Measurements from ENCODE around the gene ENOX1. TPM values are rescaled to one million over a fixed set of nuclear protein-coding genes. Genes with fewer than 3 reads are reported as not detected.

Gene ENOX1
- total RNA-seq, 3 donors from 2014 or later (not counting 1 experiment from before 2014, with no cell fraction given) = not detected

DNA sequence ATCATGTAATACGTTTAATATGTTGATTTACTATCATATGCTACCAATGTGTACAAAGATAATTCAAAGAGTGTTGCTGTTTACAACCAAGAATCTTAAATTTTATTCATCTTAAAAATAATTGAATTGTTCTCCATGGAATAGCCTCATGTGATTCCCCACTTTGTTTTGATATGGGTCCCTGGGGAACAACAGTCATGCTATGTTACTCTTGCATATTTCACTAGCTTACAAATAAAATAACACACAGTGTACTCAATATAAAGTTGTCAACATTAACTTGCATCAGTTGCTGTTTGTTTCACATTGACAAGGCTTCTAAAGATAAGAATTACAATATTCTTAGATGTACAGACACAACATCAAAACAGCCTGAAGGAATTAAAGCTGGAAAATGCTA lies 2.3 kb downstream of the ENOX1 start:
- ATAC-seq (no peak), DNase-seq (no peak)
- Histone ChIP-seq H3K9me3 (ENCODE audit: control insufficient read depth, insufficient read depth, low read length) (no peaks in the 10 kb centered on the region), H3K27ac (ENCODE audit: low read length) (no peak overlapping the region), H3K27me3 (ENCODE audit: control insufficient read depth, insufficient read depth, low read length) (peaks cover 10% of the 10 kb centered on the region), H3K4me1 (ENCODE audit: control insufficient read depth, insufficient read depth, low read length) (peaks cover 9% of the 10 kb centered on the region), H3K36me3 (ENCODE audit: control insufficient read depth, insufficient read depth, low read length) (no peaks in the 10 kb centered on the region), H3K4me3 (ENCODE audit: low read length) (no peak overlapping the region)
- Mint-ChIP-seq H3K27me3 (ENCODE audit: low read depth in 2 of 2) (peaks cover 21 to 30% of the 10 kb centered on the region in 2 donors), H3K9me3 (no peaks in the 10 kb centered on the region), H3K4me1 (peaks cover 0 to 5% of the 10 kb centered on the region in 2 donors), H3K4me3 (peak overlapping the region; percentile 64), H3K27ac (no peak overlapping the region), H3K36me3 (no peaks in the 10 kb centered on the region)
- intact Hi-C loops (cut with micrococcal nuclease) = no loop called here
- TF ChIP-seq CTCF (IDR thresholded peaks at IDR 0.05) = no peak
- no CpG with 5 or more reads among the region's 1 CpG for WGBS (ENCODE audit: insufficient coverage)

DNA sequence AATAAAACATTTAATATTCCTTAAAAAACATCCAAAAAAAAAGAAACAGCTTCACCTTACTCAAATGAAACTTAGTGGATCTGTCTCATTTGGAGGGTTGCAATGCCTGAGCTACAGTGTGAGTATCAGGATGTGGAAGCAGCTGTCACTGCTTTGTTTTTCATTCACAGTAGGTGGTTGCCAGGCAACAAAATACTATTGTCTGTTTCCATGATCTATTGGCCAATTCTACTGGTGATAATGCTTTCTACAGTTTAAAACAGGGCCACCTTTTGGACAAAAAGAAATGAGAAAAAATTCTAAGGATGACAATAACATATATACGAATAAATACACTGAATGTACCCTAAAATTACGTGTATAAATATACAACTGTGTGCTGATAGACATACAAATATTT lies 3.0 kb downstream of the ENOX1 start:
- ATAC-seq (peak in 1 of 3 donors; percentile 41), DNase-seq (peak in 1 of 2 donors; percentile 13)
- H3K4me1 Mint-ChIP-seq = peaks cover 0 to 5% of the 10 kb centered on the region in 2 donors
- intact Hi-C loops (cut with micrococcal nuclease) = no loop called here
- H3K9me3 Mint-ChIP-seq = no peaks in the 10 kb centered on the region
- Histone ChIP-seq H3K27ac (ENCODE audit: low read length) (no peak overlapping the region), H3K4me3 (ENCODE audit: low read length) (no peak overlapping the region), H3K9me3 (ENCODE audit: control insufficient read depth, insufficient read depth, low read length) (no peaks in the 10 kb centered on the region), H3K27me3 (ENCODE audit: control insufficient read depth, insufficient read depth, low read length) (peaks cover 10% of the 10 kb centered on the region), H3K4me1 (ENCODE audit: control insufficient read depth, insufficient read depth, low read length) (peaks cover 9% of the 10 kb centered on the region), H3K36me3 (ENCODE audit: control insufficient read depth, insufficient read depth, low read length) (no peaks in the 10 kb centered on the region)
- H3K4me3 Mint-ChIP-seq = no peak overlapping the region
- H3K27ac Mint-ChIP-seq = no peak overlapping the region
- peaks cover 21 to 24% of the 10 kb centered on the region in 2 donors for H3K27me3 Mint-ChIP-seq (ENCODE audit: low read depth in 2 of 2)
- no peaks in the 10 kb centered on the region for H3K36me3 Mint-ChIP-seq
- TF ChIP-seq CTCF (IDR thresholded peaks at IDR 0.05) = no peak
- no CpG with 5 or more reads among the region's 2 CpGs for WGBS (ENCODE audit: insufficient coverage)

DNA sequence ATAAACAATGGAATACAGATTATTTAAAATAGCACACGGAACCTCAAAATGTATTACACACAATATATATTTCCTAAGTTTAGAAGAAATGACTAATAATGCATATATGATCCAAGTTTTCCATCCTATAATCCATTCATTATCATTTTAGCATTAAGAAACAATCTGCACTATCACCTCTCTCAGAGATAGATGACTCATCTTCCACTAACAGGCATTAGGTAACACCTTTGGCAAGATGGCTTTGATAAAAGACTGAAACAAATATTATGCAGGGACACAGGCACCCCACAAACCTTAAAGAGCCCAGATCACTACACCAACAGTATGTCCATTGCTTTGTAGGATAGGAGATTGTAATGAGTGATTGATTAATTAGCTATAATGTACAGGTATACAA lies 4.1 kb downstream of the ENOX1 start:
- Mint-ChIP-seq H3K4me3 (no peak overlapping the region), H3K9me3 (no peaks in the 10 kb centered on the region), H3K27ac (no peak overlapping the region), H3K27me3 (ENCODE audit: low read depth in 2 of 2) (peaks cover 17 to 24% of the 10 kb centered on the region in 2 donors), H3K36me3 (no peaks in the 10 kb centered on the region), H3K4me1 (peaks cover 0 to 5% of the 10 kb centered on the region in 2 donors)
- no peak overlapping the region for H3K4me3 ChIP-seq (ENCODE audit: low read length)
- H3K27me3 ChIP-seq (ENCODE audit: control insufficient read depth, insufficient read depth, low read length) = peaks cover 4% of the 10 kb centered on the region
- TF ChIP-seq CTCF (IDR thresholded peaks at IDR 0.05) = no peak
- peaks cover 9% of the 10 kb centered on the region for H3K4me1 ChIP-seq (ENCODE audit: control insufficient read depth, insufficient read depth, low read length)
- intact Hi-C loops (cut with micrococcal nuclease) = no loop called here
- DNase-seq = no peak
- H3K9me3 ChIP-seq (ENCODE audit: control insufficient read depth, insufficient read depth, low read length) = no peaks in the 10 kb centered on the region
- WGBS (ENCODE audit: insufficient coverage) = no CpG with 5 or more reads among the region's 1 CpG
- H3K27ac ChIP-seq (ENCODE audit: low read length) = no peak overlapping the region
- H3K36me3 ChIP-seq (ENCODE audit: control insufficient read depth, insufficient read depth, low read length) = no peaks in the 10 kb centered on the region
- ATAC-seq = no peak

DNA sequence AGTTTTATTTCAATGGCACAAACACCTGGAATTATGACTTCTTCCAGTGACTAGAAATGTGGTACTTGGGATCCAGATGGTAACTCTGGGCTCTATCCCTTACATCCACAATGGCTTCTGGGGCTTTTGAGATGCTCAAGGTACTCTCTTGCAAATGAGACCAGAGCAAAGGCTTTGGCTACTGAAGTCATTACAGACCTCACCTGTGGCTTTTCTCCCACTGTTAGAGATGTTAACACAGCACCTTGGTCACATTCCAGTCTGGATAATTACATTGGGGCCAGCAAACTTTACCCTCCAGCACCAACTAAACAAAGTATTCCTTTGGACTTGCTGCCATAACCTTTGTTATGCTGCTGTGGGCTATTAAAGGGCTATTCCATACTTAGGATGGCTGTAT lies 6.1 kb downstream of the ENOX1 start:
- TF ChIP-seq CTCF (IDR thresholded peaks at IDR 0.05) = no peak
- no peak overlapping the region for H3K4me3 ChIP-seq (ENCODE audit: low read length)
- Mint-ChIP-seq H3K4me3 (no peak overlapping the region), H3K27ac (no peak overlapping the region), H3K9me3 (no peaks in the 10 kb centered on the region), H3K4me1 (no peaks in the 10 kb centered on the region), H3K27me3 (ENCODE audit: low read depth in 2 of 2) (peaks cover 12 to 21% of the 10 kb centered on the region in 2 donors), H3K36me3 (no peaks in the 10 kb centered on the region)
- H3K9me3 ChIP-seq (ENCODE audit: control insufficient read depth, insufficient read depth, low read length) = no peaks in the 10 kb centered on the region
- intact Hi-C loops (cut with micrococcal nuclease) = no loop called here
- H3K27ac ChIP-seq (ENCODE audit: low read length) = no peak overlapping the region
- ATAC-seq = no peak
- DNase-seq = no peak
- no peaks in the 10 kb centered on the region for H3K36me3 ChIP-seq (ENCODE audit: control insufficient read depth, insufficient read depth, low read length)
- H3K27me3 ChIP-seq (ENCODE audit: control insufficient read depth, insufficient read depth, low read length) = peaks cover 3% of the 10 kb centered on the region
- no peaks in the 10 kb centered on the region for H3K4me1 ChIP-seq (ENCODE audit: control insufficient read depth, insufficient read depth, low read length)
